WI38 (cell line): Measurements from ENCODE around the gene MYOZ3.

Experiments
- H3K4me3 ChIP-seq: 2 replicates; pipeline ENCODE4 v1.5.1; 2011; ENCODE audit warnings: low read depth, mild to moderate bottlenecking, control low read depth, low read length
- CTCF ChIP-seq: IDR thresholded peaks from 2 replicates; pipeline ENCODE4 v1.5.1; 2012; ENCODE audit warnings: low read depth, mild to moderate bottlenecking, control low read depth, low read length

Gene MYOZ3

DNA sequence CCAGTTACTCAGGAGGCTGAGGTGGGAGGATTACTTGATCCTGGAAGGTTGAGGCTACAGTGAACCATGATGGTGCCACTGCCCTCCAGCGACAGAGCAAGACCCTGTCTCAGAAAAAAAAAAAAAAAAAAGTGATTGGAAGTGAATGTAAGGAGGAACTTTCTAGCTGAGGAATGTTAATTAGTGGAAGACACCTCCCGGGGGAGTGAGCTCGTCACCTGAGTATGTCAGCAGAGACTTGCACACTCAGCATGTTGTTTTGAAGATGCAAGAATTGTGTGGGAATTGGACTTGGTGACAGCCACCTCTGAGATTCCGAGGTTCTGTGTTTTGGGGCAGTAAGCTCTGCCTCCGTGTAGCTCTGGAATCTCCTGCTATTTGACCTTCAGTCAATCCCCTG, 17.0 kb upstream of the MYOZ3 start:
- TF ChIP-seq CTCF = no peak
- no peak overlapping the region for H3K4me3 ChIP-seq

DNA sequence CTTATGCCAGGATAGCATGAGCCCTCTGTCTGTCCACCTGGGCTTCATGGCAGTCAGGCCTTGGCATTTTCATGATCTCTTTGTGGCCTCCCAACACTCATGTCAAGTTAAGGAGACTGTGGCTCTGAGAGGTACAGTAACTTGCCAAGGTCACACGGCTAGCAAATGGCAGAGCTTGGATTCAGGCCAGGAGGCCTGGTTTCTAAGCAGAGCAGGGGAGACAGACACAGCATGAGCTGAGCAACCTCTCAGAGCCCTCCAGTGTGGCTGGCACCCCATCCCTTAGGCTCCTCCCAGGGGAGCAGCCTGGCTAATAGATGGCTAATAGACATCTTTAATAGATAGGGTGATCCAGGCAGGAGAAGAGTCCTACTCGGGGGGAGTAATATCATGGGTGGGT, 16.5 kb upstream of the MYOZ3 start:
- TF ChIP-seq CTCF = no peak
- no peak overlapping the region for H3K4me3 ChIP-seq

- no peak for TF ChIP-seq CTCF
- no peak overlapping the region for H3K4me3 ChIP-seq
Observed at GRCh38 chr5:150645070-150645700, 15.9 kb upstream of the MYOZ3 start.

- no peak overlapping the region for H3K4me3 ChIP-seq
- TF ChIP-seq CTCF = no peak
Observed at GRCh38 chr5:150647275-150648251, 13.5 kb upstream of the MYOZ3 start.

DNA sequence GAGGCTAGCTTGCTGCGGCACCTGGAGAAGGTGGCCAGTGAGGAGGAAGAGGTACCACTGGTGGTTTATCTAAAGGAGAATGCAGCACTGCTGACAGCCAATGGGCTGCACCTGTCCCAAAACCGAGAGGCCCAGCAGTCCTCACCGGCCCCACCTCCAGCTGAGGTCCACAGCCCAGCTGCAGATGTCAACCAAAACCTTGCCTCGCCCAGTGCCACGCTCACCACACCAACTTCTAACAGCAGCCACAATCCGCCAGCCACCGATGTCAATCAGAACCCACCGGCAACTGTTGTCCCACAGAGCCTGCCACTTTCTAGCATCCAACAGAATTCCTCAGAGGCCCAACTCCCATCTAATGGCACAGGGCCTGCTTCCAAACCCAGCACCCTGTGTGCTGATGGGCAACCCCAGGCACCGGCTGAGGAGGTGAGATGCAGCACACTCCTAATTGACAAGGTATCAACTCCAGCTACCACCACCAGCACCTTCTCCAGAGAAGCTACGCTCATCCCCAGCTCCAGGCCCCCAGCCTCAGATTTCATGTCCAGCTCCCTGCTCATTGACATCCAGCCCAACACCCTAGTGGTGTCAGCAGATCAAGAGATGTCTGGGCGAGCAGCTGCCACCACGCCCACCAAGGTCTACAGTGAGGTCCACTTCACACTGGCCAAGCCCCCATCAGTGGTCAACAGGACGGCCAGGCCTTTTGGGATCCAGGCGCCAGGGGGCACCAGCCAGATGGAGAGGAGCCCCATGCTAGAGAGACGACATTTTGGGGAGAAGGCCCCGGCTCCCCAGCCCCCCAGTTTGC, 12.6 kb upstream of the MYOZ3 start:
- no peak overlapping the region for H3K4me3 ChIP-seq
- TF ChIP-seq CTCF = no peak

DNA sequence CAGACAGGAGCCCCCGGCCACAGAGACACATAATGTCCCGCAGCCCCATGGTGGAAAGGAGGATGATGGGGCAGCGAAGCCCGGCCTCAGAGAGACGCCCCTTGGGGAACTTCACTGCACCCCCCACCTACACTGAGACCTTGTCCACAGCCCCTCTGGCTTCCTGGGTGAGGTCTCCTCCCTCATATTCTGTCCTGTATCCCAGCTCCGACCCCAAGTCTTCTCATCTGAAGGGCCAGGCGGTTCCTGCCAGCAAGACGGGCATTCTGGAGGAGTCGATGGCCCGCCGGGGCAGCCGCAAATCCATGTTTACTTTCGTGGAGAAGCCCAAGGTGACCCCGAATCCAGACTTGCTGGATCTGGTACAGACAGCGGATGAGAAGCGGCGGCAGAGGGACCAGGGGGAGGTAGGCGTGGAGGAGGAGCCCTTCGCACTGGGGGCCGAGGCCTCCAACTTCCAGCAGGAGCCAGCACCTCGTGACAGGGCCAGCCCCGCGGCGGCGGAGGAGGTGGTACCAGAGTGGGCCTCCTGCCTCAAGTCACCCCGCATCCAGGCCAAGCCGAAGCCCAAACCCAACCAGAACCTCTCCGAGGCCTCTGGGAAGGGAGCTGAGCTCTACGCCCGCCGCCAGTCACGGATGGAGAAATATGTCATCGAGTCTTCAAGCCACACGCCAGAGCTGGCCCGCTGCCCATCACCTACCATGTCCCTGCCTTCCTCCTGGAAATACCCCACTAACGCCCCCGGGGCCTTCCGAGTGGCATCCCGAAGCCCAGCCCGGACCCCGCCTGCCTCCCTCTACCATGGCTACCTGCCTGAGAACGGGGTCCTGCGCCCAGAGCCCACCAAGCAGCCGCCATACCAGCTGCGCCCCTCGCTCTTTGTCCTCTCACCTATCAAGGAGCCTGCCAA, 11.7 kb upstream of the MYOZ3 start:
- no peak for TF ChIP-seq CTCF
- H3K4me3 ChIP-seq = no peak overlapping the region
